HEK293 (cell line): ENCODE data around the gene ATP1A3.

Experiments used
- GLI4 ChIP-seq: fragments of 450-650 bp; formaldehyde crosslinking; IDR thresholded peaks from 2 replicates; pipeline ENCODE4 v1.5.1; 2016; ENCODE audit warnings: missing biosample characterization, missing genetic modification characterization
- GLIS1 ChIP-seq: fragments of 450-650 bp; formaldehyde crosslinking; IDR thresholded peaks from 2 replicates; pipeline ENCODE4 v1.5.1; 2016; ENCODE audit warnings: missing biosample characterization, missing genetic modification characterization
- KLF16 ChIP-seq: fragments of 450-650 bp; formaldehyde crosslinking; IDR thresholded peaks from 2 replicates; pipeline ENCODE4 v1.5.1; 2017; ENCODE audit warnings: missing biosample characterization, missing genetic modification characterization
- OSR2 ChIP-seq: fragments of 450-650 bp; formaldehyde crosslinking; IDR thresholded peaks from 2 replicates; pipeline ENCODE4 v1.5.1; 2016; ENCODE audit warnings: missing biosample characterization, missing genetic modification characterization
- RBAK ChIP-seq: fragments of 450-650 bp; formaldehyde crosslinking; IDR thresholded peaks from 2 replicates; pipeline ENCODE4 v1.5.1; 2016; ENCODE audit warnings: missing biosample characterization, missing genetic modification characterization
- YY2 ChIP-seq: fragments of 450-650 bp; formaldehyde crosslinking; IDR thresholded peaks from 2 replicates; pipeline ENCODE4 v1.5.1; 2016; ENCODE audit warnings: missing biosample characterization, missing genetic modification characterization
- ZBTB1 ChIP-seq: fragments of 450-650 bp; formaldehyde crosslinking; IDR thresholded peaks from 2 replicates; pipeline ENCODE4 v1.5.1; 2016; ENCODE audit warnings: missing biosample characterization, missing genetic modification characterization
- ZBTB8A ChIP-seq: fragments of 450-650 bp; formaldehyde crosslinking; IDR thresholded peaks from 2 replicates; pipeline ENCODE4 v1.5.1; 2016; ENCODE audit warnings: missing biosample characterization, missing genetic modification characterization
- ZNF112 ChIP-seq: fragments of 450-650 bp; formaldehyde crosslinking; IDR thresholded peaks from 2 replicates; pipeline ENCODE4 v1.5.0; 2017; ENCODE audit warnings: missing biosample characterization, missing genetic modification characterization
- ZNF138 ChIP-seq: fragments of 450-650 bp; formaldehyde crosslinking; IDR thresholded peaks from 2 replicates; pipeline ENCODE4 v1.5.1; 2016; ENCODE audit warnings: missing biosample characterization, missing genetic modification characterization, borderline replicate concordance
- ZNF155 ChIP-seq: fragments of 450-650 bp; formaldehyde crosslinking; IDR thresholded peaks from 2 replicates; pipeline ENCODE4 v1.5.1; 2016; ENCODE audit warnings: missing biosample characterization, missing genetic modification characterization
- ZNF169 ChIP-seq: fragments of 450-650 bp; formaldehyde crosslinking; IDR thresholded peaks from 2 replicates; pipeline ENCODE4 v1.5.1; 2016; ENCODE audit warnings: missing biosample characterization, missing genetic modification characterization
- ZNF214 ChIP-seq: fragments of 450-650 bp; formaldehyde crosslinking; IDR thresholded peaks from 2 replicates; pipeline ENCODE4 v1.5.1; 2017; ENCODE audit warnings: missing biosample characterization, mild to moderate bottlenecking, missing genetic modification characterization, borderline replicate concordance
- ZNF223 ChIP-seq: fragments of 450-650 bp; formaldehyde crosslinking; IDR thresholded peaks from 2 replicates; pipeline ENCODE4 v1.5.1; 2016; ENCODE audit warnings: missing biosample characterization, missing genetic modification characterization
- ZNF274 ChIP-seq, 2 experiments: fragments of 200-500 bp in 1 of 2; fragments of 450-650 bp in 1 of 2; sonication (Bioruptor generic) in 1 of 2; formaldehyde crosslinking in 1 of 2; IDR thresholded peaks; 2 replicates each; pipeline versions ENCODE4 v1.5.1 to v1.6.1; 2014 to 2016; ENCODE audit warnings: borderline replicate concordance in 1 of 2, inconsistent platforms in 1 of 2, low read length in 1 of 2, missing biosample characterization in 1 of 2, missing genetic modification characterization in 1 of 2
- ZNF311 ChIP-seq: fragments of 450-650 bp; formaldehyde crosslinking; IDR thresholded peaks from 2 replicates; pipeline ENCODE4 v1.5.1; 2017; ENCODE audit warnings: missing biosample characterization, missing genetic modification characterization, borderline replicate concordance
- ZNF335 ChIP-seq: fragments of 450-650 bp; formaldehyde crosslinking; conservative IDR thresholded peaks from 2 replicates; pipeline ENCODE4 v1.5.1; 2016; ENCODE audit warnings: missing biosample characterization, missing genetic modification characterization
- ZNF354C ChIP-seq: fragments of 450-650 bp; formaldehyde crosslinking; IDR thresholded peaks from 2 replicates; pipeline ENCODE4 v1.5.1; 2016; ENCODE audit warnings: missing biosample characterization, missing genetic modification characterization, low read depth, borderline replicate concordance
- ZNF473 ChIP-seq: fragments of 450-650 bp; formaldehyde crosslinking; IDR thresholded peaks from 2 replicates; pipeline ENCODE4 v1.5.1; 2017; ENCODE audit warnings: missing biosample characterization, missing genetic modification characterization
- ZNF514 ChIP-seq: fragments of 450-650 bp; formaldehyde crosslinking; IDR thresholded peaks from 2 replicates; pipeline ENCODE4 v1.5.1; 2016; ENCODE audit warnings: missing biosample characterization, missing genetic modification characterization
- ZNF529 ChIP-seq: fragments of 450-650 bp; formaldehyde crosslinking; IDR thresholded peaks from 2 replicates; pipeline ENCODE4 v1.5.1; 2017; ENCODE audit warnings: missing genetic modification characterization, missing biosample characterization; ENCODE audit not compliant: insufficient replicate concordance
- ZNF585B ChIP-seq: fragments of 450-650 bp; formaldehyde crosslinking; IDR thresholded peaks from 2 replicates; pipeline ENCODE4 v1.5.1; 2016; ENCODE audit warnings: missing biosample characterization, missing genetic modification characterization
- ZNF600 ChIP-seq: fragments of 450-650 bp; formaldehyde crosslinking; IDR thresholded peaks from 2 replicates; pipeline ENCODE4 v1.5.1; 2016; ENCODE audit warnings: missing biosample characterization, missing genetic modification characterization
- ZNF658 ChIP-seq: fragments of 450-650 bp; formaldehyde crosslinking; IDR thresholded peaks from 2 replicates; pipeline ENCODE4; 2016; ENCODE audit warnings: missing biosample characterization, missing genetic modification characterization
- ZNF660 ChIP-seq: fragments of 450-650 bp; IDR thresholded peaks from 2 replicates; pipeline ENCODE4 v1.5.1; 2018; ENCODE audit warnings: missing biosample characterization, mild to moderate bottlenecking, missing genetic modification characterization
- ZNF701 ChIP-seq: fragments of 450-650 bp; formaldehyde crosslinking; IDR thresholded peaks from 2 replicates; pipeline ENCODE4 v1.5.1; 2016; ENCODE audit warnings: missing biosample characterization, missing genetic modification characterization
- ZNF792 ChIP-seq: fragments of 450-650 bp; formaldehyde crosslinking; IDR thresholded peaks from 2 replicates; pipeline ENCODE4 v1.5.1; 2016; ENCODE audit warnings: missing biosample characterization, missing genetic modification characterization
- ZNF830 ChIP-seq: fragments of 450-650 bp; IDR thresholded peaks from 2 replicates; pipeline ENCODE4 v1.5.0; 2018; ENCODE audit warnings: missing biosample characterization, missing genetic modification characterization, low read depth, mild to moderate bottlenecking, moderate library complexity
- ZXDB ChIP-seq: fragments of 450-650 bp; formaldehyde crosslinking; IDR thresholded peaks from 2 replicates; pipeline ENCODE4 v1.5.1; 2016; ENCODE audit warnings: missing biosample characterization, missing genetic modification characterization
- TF ChIP-seq, protein P1 (sequence below): fragments of 450-650 bp; formaldehyde crosslinking; IDR thresholded peaks from 2 replicates; pipeline ENCODE4 v1.5.1; 2016; ENCODE audit warnings: missing biosample characterization, missing genetic modification characterization
- TF ChIP-seq, protein P2 (sequence below): fragments of 450-650 bp; formaldehyde crosslinking; IDR thresholded peaks from 2 replicates; pipeline ENCODE4 v1.5.1; 2016; ENCODE audit warnings: missing biosample characterization, missing genetic modification characterization
- TF ChIP-seq, protein P3 (sequence below): fragments of 450-650 bp; formaldehyde crosslinking; IDR thresholded peaks from 2 replicates; pipeline ENCODE4 v1.5.1; 2016; ENCODE audit warnings: missing biosample characterization, missing genetic modification characterization
- TF ChIP-seq, protein P4 (sequence below): fragments of 450-650 bp; formaldehyde crosslinking; IDR thresholded peaks from 2 replicates; pipeline ENCODE4 v1.5.1; 2016; ENCODE audit warnings: missing biosample characterization, missing genetic modification characterization

Gene ATP1A3

DNA sequence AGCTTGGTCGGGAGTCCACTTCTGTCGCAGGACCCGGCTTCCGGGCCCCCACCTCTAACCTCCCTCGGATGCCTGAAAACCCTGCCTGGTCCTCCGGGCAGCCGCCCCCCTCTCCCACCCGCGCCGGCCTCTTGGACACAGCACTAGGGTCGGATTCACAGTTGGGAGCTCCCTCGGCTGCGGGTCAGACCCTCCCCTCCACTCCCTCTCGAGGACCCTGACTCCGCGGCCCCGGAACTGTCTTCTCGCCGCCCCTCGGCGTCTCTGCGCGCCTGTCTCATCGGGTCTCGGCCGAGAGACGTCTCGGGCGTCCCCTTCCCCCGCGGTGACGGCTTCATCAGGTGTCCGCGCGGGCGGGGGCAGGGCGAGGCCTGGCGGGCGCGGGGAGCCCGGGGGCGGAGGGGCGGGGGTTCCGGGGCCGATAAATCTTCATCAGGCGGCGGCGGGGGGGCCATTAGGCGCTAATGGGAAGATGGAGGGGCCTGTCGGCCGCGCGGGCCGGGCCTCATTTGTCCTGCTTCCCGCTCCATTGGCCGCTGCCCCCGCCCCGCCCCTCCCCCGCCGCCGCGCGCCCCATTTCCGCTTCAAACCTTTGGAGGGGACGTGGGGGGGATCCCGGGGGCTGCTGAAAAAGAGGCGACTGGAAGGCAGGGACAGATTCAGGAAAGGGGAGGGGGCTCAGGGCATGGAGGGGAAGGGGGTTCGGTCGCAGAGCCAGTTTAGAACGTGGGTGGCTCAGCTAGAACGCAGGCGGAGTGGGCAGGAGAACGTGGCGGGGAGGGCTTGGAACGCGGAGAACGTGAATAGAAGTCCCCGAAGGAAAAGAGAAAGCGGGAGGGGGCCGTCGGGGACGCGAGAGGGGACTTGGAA lies 53.9 kb downstream of the ATP1A3 start (continued):
- TF ChIP-seq ZBTB8A (tag by site-specific recombination), result peak; percentile 75
- TF ChIP-seq ZNF138 (tag by site-specific recombination), result no peak
- no peak for TF ChIP-seq OSR2
- TF ChIP-seq KLF16, result peak; percentile 42; the same call in 1 of the 2 replicates
- TF ChIP-seq ZXDB (tag by site-specific recombination), result no peak; the same call in 1 of the 2 replicates
- 0 out of 2 replicates have a peak, but pooled peaks have one; percentile 38 for TF ChIP-seq ZNF792 (tag by site-specific recombination)
- TF ChIP-seq ZNF155 (tag by site-specific recombination), result no peak
- TF ChIP-seq ZNF335 (tag by site-specific recombination), result peak; percentile 93
- TF ChIP-seq ZBTB1 (tag by site-specific recombination), result no peak
- no peak for TF ChIP-seq ZNF214 (tag by site-specific recombination)
- no peak for TF ChIP-seq ZNF660 (tag by site-specific recombination)
- no peak for TF ChIP-seq ZNF585B
- TF ChIP-seq ZNF473 (tag by site-specific recombination), result no peak
- TF ChIP-seq YY2 (tag by site-specific recombination), result 0 out of 2 replicates have a peak, but pooled peaks have one; percentile 20
- no peak for TF ChIP-seq ZNF529
- no peak for TF ChIP-seq ZNF354C (tag by site-specific recombination)
- TF ChIP-seq, protein P1, sequence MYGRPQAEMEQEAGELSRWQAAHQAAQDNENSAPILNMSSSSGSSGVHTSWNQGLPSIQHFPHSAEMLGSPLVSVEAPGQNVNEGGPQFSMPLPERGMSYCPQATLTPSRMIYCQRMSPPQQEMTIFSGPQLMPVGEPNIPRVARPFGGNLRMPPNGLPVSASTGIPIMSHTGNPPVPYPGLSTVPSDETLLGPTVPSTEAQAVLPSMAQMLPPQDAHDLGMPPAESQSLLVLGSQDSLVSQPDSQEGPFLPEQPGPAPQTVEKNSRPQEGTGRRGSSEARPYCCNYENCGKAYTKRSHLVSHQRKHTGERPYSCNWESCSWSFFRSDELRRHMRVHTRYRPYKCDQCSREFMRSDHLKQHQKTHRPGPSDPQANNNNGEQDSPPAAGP (tag by site-specific recombination), result peak; percentile 50; the same call in 1 of the 2 replicates
- TF ChIP-seq ZNF658 (tag by site-specific recombination), result no peak; the same call in 1 of the 2 replicates
- TF ChIP-seq ZNF223, result peak; percentile 38; the same call in 1 of the 2 replicates
- no peak for TF ChIP-seq ZNF701 (tag by site-specific recombination)
- no peak for TF ChIP-seq ZNF311 (tag by site-specific recombination)
- peak; percentile 19; the same call in 1 of the 2 replicates for TF ChIP-seq ZNF600
- TF ChIP-seq, protein P2, sequence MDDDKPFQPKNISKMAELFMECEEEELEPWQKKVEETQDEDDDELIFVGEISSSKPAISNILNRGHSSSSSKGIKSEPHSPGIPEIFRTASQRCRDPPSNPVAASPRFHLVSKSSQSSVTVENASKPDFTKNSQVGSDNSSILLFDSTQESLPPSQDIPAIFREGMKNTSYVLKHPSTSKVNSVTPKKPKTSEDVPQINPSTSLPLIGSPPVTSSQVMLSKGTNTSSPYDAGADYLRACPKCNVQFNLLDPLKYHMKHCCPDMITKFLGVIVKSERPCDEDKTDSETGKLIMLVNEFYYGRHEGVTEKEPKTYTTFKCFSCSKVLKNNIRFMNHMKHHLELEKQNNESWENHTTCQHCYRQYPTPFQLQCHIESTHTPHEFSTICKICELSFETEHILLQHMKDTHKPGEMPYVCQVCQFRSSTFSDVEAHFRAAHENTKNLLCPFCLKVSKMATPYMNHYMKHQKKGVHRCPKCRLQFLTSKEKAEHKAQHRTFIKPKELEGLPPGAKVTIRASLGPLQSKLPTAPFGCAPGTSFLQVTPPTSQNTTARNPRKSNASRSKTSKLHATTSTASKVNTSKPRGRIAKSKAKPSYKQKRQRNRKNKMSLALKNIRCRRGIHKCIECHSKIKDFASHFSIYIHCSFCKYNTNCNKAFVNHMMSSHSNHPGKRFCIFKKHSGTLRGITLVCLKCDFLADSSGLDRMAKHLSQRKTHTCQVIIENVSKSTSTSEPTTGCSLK (tag by site-specific recombination), result no peak
- TF ChIP-seq ZNF514 (tag by site-specific recombination), result no peak
- TF ChIP-seq GLI4 (tag by site-specific recombination), result no peak
- TF ChIP-seq ZNF830 (tag by site-specific recombination), result no peak
- TF ChIP-seq GLIS1 (tag by site-specific recombination), result peak; percentile 52
- TF ChIP-seq RBAK, result no peak
- no peak for TF ChIP-seq ZNF169 (tag by site-specific recombination)
- TF ChIP-seq ZNF112 (tag by site-specific recombination), result no peak
- TF ChIP-seq, protein P3, sequence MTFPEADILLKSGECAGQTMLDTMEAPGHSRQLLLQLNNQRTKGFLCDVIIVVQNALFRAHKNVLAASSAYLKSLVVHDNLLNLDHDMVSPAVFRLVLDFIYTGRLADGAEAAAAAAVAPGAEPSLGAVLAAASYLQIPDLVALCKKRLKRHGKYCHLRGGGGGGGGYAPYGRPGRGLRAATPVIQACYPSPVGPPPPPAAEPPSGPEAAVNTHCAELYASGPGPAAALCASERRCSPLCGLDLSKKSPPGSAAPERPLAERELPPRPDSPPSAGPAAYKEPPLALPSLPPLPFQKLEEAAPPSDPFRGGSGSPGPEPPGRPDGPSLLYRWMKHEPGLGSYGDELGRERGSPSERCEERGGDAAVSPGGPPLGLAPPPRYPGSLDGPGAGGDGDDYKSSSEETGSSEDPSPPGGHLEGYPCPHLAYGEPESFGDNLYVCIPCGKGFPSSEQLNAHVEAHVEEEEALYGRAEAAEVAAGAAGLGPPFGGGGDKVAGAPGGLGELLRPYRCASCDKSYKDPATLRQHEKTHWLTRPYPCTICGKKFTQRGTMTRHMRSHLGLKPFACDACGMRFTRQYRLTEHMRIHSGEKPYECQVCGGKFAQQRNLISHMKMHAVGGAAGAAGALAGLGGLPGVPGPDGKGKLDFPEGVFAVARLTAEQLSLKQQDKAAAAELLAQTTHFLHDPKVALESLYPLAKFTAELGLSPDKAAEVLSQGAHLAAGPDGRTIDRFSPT (tag by site-specific recombination), result no peak
- TF ChIP-seq, protein P4, sequence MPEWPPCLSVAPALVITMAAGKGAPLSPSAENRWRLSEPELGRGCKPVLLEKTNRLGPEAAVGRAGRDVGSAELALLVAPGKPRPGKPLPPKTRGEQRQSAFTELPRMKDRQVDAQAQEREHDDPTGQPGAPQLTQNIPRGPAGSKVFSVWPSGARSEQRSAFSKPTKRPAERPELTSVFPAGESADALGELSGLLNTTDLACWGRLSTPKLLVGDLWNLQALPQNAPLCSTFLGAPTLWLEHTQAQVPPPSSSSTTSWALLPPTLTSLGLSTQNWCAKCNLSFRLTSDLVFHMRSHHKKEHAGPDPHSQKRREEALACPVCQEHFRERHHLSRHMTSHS, result no peak
- TF ChIP-seq ZNF274 (IDR thresholded peaks at IDR 0.05; ENCODE audit: low read length), result no peak
- TF ChIP-seq ZNF274 (tag by site-specific recombination; IDR thresholded peaks at IDR 0.05; ENCODE audit: borderline replicate concordance), result no peak
